Testis (tissue), 2 donors: Measurements from ENCODE around the gene PAPSS2.

Source experiments
- POLR2A ChIP-seq: fragments of 450-650 bp; IDR thresholded peaks from one replicate; pipeline ENCODE4 v1.6.1; 2017; ENCODE audit warnings: antibody characterized with exemption, mild to moderate bottlenecking, moderate library complexity
- TF ChIP-seq, protein P1 (sequence below), 3 experiments: fragments of 450-650 bp in 2 of 3; fragments of 200-600 bp in 1 of 3; sonication (generic) in 1 of 3; IDR thresholded peaks; one replicate each; pipeline ENCODE4 v1.5.1; 2016 to 2019; ENCODE audit warnings: antibody characterized with exemption in 3 of 3, mild to moderate bottlenecking in 2 of 3, moderate library complexity in 1 of 3

DNA sequence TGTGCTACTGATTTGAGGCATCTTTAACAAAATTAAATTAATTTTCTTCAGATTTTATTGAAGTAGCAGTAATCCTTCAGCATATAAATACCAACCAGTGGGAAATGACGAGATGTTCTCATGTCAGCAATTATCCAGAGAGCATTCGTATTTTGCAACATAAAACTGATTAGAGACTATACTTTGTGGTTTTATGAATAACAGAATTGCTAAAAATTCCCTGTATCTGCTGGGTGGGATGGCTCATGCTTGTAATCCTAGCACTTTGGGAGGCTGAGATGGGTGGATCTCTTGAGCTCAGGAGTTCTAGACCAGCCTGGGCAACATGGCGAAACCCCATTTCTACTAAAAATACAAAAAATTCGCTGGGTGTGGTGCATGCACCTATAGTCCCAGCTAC is 101.5 kb downstream of the PAPSS2 start:
- TF ChIP-seq, protein P1, sequence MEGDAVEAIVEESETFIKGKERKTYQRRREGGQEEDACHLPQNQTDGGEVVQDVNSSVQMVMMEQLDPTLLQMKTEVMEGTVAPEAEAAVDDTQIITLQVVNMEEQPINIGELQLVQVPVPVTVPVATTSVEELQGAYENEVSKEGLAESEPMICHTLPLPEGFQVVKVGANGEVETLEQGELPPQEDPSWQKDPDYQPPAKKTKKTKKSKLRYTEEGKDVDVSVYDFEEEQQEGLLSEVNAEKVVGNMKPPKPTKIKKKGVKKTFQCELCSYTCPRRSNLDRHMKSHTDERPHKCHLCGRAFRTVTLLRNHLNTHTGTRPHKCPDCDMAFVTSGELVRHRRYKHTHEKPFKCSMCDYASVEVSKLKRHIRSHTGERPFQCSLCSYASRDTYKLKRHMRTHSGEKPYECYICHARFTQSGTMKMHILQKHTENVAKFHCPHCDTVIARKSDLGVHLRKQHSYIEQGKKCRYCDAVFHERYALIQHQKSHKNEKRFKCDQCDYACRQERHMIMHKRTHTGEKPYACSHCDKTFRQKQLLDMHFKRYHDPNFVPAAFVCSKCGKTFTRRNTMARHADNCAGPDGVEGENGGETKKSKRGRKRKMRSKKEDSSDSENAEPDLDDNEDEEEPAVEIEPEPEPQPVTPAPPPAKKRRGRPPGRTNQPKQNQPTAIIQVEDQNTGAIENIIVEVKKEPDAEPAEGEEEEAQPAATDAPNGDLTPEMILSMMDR (IDR thresholded peaks at IDR 0.05), result no peak
- no peak for TF ChIP-seq POLR2A
